ENCODE measurements around the gene CTNNA2. TPM values are rescaled to one million over a fixed set of nuclear protein-coding genes. Genes with fewer than 3 reads are reported as not detected.

CTNNA2 gene
- polyA plus RNA-seq, 2 of the 4 experiments (the other 2 are of a cell fraction): 0.50 to 0.94 TPM

DNA sequence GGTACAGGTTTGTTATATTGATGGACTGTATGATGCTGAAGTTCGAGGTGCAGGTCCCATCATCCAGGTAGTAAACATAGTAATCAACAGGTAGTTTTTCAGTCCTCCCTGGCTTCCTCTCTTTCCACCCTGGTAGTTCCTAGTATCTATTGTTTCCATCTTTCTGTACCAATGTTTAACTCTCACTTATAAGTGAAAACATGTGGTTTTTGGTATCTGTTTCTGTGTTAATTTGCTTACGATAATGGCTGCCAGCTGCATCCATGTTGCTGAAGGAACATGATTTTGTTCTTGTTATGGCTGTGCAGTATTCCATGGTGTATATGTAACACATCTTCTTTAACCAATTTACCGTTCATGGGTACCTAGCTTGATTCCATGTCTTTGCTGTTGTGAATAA lies 861.3 kb downstream of the CTNNA2 start (continued):
- TF ChIP-seq, protein P1, sequence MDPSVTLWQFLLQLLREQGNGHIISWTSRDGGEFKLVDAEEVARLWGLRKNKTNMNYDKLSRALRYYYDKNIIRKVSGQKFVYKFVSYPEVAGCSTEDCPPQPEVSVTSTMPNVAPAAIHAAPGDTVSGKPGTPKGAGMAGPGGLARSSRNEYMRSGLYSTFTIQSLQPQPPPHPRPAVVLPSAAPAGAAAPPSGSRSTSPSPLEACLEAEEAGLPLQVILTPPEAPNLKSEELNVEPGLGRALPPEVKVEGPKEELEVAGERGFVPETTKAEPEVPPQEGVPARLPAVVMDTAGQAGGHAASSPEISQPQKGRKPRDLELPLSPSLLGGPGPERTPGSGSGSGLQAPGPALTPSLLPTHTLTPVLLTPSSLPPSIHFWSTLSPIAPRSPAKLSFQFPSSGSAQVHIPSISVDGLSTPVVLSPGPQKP (IDR thresholded peaks at IDR 0.05; ENCODE audit: low read depth, low read length): no peak
- TF ChIP-seq, protein P2, sequence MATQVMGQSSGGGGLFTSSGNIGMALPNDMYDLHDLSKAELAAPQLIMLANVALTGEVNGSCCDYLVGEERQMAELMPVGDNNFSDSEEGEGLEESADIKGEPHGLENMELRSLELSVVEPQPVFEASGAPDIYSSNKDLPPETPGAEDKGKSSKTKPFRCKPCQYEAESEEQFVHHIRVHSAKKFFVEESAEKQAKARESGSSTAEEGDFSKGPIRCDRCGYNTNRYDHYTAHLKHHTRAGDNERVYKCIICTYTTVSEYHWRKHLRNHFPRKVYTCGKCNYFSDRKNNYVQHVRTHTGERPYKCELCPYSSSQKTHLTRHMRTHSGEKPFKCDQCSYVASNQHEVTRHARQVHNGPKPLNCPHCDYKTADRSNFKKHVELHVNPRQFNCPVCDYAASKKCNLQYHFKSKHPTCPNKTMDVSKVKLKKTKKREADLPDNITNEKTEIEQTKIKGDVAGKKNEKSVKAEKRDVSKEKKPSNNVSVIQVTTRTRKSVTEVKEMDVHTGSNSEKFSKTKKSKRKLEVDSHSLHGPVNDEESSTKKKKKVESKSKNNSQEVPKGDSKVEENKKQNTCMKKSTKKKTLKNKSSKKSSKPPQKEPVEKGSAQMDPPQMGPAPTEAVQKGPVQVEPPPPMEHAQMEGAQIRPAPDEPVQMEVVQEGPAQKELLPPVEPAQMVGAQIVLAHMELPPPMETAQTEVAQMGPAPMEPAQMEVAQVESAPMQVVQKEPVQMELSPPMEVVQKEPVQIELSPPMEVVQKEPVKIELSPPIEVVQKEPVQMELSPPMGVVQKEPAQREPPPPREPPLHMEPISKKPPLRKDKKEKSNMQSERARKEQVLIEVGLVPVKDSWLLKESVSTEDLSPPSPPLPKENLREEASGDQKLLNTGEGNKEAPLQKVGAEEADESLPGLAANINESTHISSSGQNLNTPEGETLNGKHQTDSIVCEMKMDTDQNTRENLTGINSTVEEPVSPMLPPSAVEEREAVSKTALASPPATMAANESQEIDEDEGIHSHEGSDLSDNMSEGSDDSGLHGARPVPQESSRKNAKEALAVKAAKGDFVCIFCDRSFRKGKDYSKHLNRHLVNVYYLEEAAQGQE (IDR thresholded peaks at IDR 0.05): no peak
- TF ChIP-seq HOXB13 (CRISPR knock-in tag; IDR thresholded peaks at IDR 0.05; ENCODE audit: low read depth): no peak
- no peak for TF ChIP-seq ZNF302 (CRISPR knock-in tag; IDR thresholded peaks at IDR 0.05)

DNA sequence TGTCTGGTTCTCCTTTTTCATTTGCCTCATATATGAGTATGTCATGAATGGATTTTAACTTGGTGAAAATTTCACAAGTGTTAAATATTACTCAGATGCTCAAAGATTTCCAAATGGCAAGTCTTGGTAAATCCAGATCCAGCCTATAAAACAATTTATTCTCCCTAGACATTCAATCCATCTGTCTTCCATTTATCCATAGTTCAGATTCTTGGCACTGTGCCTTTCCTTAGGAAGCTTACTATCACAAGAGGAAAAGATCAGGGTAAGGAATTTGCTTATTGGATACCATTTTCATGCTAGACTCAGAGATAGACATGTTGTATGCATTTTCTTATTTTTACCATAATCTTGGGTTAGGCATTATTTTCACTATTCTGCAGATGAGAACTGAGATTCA lies 864.2 kb downstream of the CTNNA2 start:
- ATAC-seq (no peak), DNase-seq (ENCODE audit: low read depth in 1 of 2, low spot score in 1 of 2) (no peak), FAIRE-seq (no peak)
- Histone ChIP-seq H3K4me3 (no peak overlapping the region), H3K9me3 (no peaks in the 10 kb centered on the region), H3K27ac (no peak overlapping the region), H3K4me1 (no peaks in the 10 kb centered on the region), H3K4me2 (no peak overlapping the region)
- ChIA-PET CTCF (no interaction called here), POLR2A (no interaction called here)
- TF ChIP-seq NPAS2 (CRISPR knock-in tag; IDR thresholded peaks at IDR 0.05; ENCODE audit: borderline replicate concordance) (no peak), KDM1A (IDR thresholded peaks at IDR 0.05; ENCODE audit: low read depth) (no peak), MAFK (IDR thresholded peaks at IDR 0.05; ENCODE audit: partially characterized antibody) (no peak), RARB (CRISPR knock-in tag; IDR thresholded peaks at IDR 0.05) (no peak), HOXA7 (CRISPR knock-in tag; IDR thresholded peaks at IDR 0.05) (no peak), FOSB (CRISPR knock-in tag; IDR thresholded peaks at IDR 0.05) (no peak), KDM5A (IDR thresholded peaks at IDR 0.05) (no peak), PHF8 (IDR thresholded peaks at IDR 0.05; ENCODE audit: borderline replicate concordance, low read depth) (no peak), SMC3 (IDR thresholded peaks at IDR 0.05) (no peak)

DNA sequence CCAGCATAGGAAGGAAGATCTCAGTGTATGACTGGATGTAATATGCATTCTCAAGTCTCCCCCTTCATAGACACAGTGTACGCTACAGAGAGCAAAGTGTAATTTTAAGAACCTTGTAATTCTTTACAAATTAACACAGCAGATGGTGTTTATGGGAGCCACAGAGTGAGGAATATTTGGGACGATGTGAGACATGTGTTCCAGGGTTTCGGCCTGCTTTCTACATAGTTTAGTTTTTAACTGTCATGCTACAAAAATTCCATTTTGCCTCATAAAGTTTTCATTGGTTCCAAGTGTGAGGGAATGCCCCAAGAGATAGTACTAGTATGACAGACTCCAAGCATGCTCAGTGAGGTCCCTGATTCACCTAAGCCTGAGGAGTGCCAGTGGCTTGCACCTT lies 867.9 kb downstream of the CTNNA2 start:
- WGBS (ENCODE audit: missing lambda C conversion rate): 23% methylated on average over 3 of the region's 3 CpGs
- Histone ChIP-seq H3K4me2 (no peak overlapping the region), H3K4me3 (no peak overlapping the region), H3K9me3 (no peaks in the 10 kb centered on the region; the same call in 2 of the 3 replicates), H3K27ac (no peak overlapping the region), H3K4me1 (no peaks in the 10 kb centered on the region)
- no peak for FAIRE-seq
- DNase-seq (ENCODE audit: low read depth in 1 of 2, low spot score in 1 of 2): no peak
- TF ChIP-seq KDM5A (IDR thresholded peaks at IDR 0.05) (no peak), EHF (CRISPR knock-in tag; IDR thresholded peaks at IDR 0.05) (no peak), RFX5 (IDR thresholded peaks at IDR 0.05) (no peak), FOSB (CRISPR knock-in tag; IDR thresholded peaks at IDR 0.05) (no peak), EHMT2 (IDR thresholded peaks at IDR 0.05; ENCODE audit: low read depth) (no peak), ZFP36 (IDR thresholded peaks at IDR 0.05; ENCODE audit: borderline replicate concordance, partially characterized antibody) (no peak), HOXA7 (CRISPR knock-in tag; IDR thresholded peaks at IDR 0.05) (no peak)
- TF ChIP-seq, protein P3, sequence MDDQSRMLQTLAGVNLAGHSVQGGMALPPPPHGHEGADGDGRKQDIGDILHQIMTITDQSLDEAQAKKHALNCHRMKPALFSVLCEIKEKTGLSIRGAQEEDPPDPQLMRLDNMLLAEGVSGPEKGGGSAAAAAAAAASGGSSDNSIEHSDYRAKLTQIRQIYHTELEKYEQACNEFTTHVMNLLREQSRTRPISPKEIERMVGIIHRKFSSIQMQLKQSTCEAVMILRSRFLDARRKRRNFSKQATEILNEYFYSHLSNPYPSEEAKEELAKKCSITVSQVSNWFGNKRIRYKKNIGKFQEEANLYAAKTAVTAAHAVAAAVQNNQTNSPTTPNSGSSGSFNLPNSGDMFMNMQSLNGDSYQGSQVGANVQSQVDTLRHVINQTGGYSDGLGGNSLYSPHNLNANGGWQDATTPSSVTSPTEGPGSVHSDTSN (IDR thresholded peaks at IDR 0.05): no peak
- TF ChIP-seq, protein P4, sequence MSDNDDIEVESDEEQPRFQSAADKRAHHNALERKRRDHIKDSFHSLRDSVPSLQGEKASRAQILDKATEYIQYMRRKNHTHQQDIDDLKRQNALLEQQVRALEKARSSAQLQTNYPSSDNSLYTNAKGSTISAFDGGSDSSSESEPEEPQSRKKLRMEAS (IDR thresholded peaks at IDR 0.05): no peak
- TF ChIP-seq, protein P5, sequence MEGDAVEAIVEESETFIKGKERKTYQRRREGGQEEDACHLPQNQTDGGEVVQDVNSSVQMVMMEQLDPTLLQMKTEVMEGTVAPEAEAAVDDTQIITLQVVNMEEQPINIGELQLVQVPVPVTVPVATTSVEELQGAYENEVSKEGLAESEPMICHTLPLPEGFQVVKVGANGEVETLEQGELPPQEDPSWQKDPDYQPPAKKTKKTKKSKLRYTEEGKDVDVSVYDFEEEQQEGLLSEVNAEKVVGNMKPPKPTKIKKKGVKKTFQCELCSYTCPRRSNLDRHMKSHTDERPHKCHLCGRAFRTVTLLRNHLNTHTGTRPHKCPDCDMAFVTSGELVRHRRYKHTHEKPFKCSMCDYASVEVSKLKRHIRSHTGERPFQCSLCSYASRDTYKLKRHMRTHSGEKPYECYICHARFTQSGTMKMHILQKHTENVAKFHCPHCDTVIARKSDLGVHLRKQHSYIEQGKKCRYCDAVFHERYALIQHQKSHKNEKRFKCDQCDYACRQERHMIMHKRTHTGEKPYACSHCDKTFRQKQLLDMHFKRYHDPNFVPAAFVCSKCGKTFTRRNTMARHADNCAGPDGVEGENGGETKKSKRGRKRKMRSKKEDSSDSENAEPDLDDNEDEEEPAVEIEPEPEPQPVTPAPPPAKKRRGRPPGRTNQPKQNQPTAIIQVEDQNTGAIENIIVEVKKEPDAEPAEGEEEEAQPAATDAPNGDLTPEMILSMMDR (IDR thresholded peaks at IDR 0.05): no peak
- ChIA-PET POLR2A (no interaction called here), CTCF (interaction anchor here (0.9 kb wide), 1 partner anchor 53 kb away, joined by 3 read pairs; no protein-coding TSS in a partner anchor)
- ATAC-seq: no peak

All from A549 (cell line).